ENCODE results near the gene NT5C1A.

Gene NT5C1A

DNA sequence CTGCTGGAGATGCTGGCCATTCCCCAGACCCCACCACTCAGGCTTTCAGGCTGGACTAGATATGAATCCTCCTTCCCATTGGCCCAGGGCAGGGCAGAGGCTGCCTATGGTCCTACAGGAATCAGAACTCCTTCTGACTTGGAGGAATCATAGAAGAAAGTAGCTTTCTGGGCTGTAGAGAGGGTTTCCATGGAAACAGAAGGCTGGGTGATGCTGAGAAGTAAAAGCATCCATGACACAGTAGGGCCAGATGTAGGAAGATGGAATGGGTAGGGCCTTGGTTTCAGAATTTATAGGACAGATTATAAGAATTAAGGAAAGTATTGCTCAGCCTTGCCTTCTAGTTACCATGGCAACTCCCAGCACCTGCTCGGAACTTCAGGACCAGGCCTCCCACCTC, 9.0 kb downstream of the NT5C1A start:
- no CpG with 5 or more reads among the region's 1 CpG for WGBS, 2 donors (ENCODE audit: extremely low coverage in 2 of 2, insufficient read length in 2 of 2, insufficient replicate concordance in 1 of 2)
- Histone ChIP-seq H2BK120ac (ENCODE audit: low read depth, low read length) (no peak overlapping the region), H2BK12ac (ENCODE audit: low read length) (no peak overlapping the region)

DNA sequence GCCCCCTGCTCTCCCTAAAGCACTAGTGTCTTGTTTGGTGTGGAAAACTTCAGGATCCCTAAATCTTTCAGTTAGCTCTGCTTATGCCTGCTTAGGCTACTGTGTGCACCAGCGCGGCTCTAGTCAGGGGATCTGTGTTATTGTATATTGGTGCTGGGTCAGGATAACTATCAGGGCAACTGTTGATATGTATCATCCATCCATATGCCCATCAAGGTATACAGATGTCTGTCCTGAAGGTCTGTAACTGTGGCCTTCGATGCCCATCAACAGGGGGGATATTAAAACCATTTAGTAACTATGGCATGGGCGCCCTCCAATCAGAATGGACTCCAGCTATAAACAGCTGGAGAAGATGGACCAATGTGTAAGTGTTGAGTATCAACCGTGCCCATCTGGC, 12.4 kb downstream of the NT5C1A start:
- H3K18ac ChIP-seq (ENCODE audit: low read length): no peak overlapping the region
- H3K4me2 ChIP-seq (ENCODE audit: insufficient read depth, low read length, poor library complexity, severe bottlenecking): no peak overlapping the region
- H3K27me3 ChIP-seq (ENCODE audit: control insufficient read depth in 3 of 3, insufficient read depth in 3 of 3, low read depth in 1 of 3, low read length in 3 of 3): peaks cover 0 to 43% (median 2%) of the 10 kb centered on the region in 3 experiments
- no peak overlapping the region for H3K9ac ChIP-seq (ENCODE audit: low read depth, low read length, poor library complexity)
- no peak for DNase-seq (ENCODE audit: low spot score)
- no peak overlapping the region for H3K4me3 ChIP-seq (ENCODE audit: low read length in 2 of 2)
- peaks cover 2 to 5% of the 10 kb centered on the region in 2 donors for H3K4me1 ChIP-seq (ENCODE audit: control insufficient read depth in 2 of 2, insufficient read depth in 1 of 2, low read depth in 1 of 2, low read length in 2 of 2)
- no peaks in the 10 kb centered on the region for H3K36me3 ChIP-seq (replicated peaks in 1 of 2; ENCODE audit: control insufficient read depth in 2 of 2, insufficient read depth in 2 of 2, low read length in 2 of 2)
- no peak overlapping the region for H3K27ac ChIP-seq (replicated peaks; ENCODE audit: low read length)
- no peak overlapping the region for H2BK15ac ChIP-seq (ENCODE audit: low read length)
- H2BK5ac ChIP-seq (ENCODE audit: low read length): no peak overlapping the region
- H3K23ac ChIP-seq (ENCODE audit: low read depth, low read length, poor library complexity): no peak overlapping the region
- no peaks in the 10 kb centered on the region for H3K9me3 ChIP-seq (replicated peaks in 1 of 2; ENCODE audit: control insufficient read depth in 2 of 2, insufficient read depth in 1 of 2, low read depth in 1 of 2, low read length in 2 of 2)
- H2AK5ac ChIP-seq (ENCODE audit: low read depth, low read length): no peak overlapping the region
- no peak overlapping the region for H4K91ac ChIP-seq (ENCODE audit: low read depth, low read length, poor library complexity)
- H4K8ac ChIP-seq (ENCODE audit: low read depth, low read length): no peak overlapping the region
- no CpG with 5 or more reads among the region's 5 CpGs for WGBS, 2 donors (ENCODE audit: extremely low coverage in 2 of 2, insufficient read length in 2 of 2, insufficient replicate concordance in 1 of 2)
- H3K4ac ChIP-seq (ENCODE audit: low read length): no peak overlapping the region
- H3K14ac ChIP-seq (ENCODE audit: low read length): no peak overlapping the region
- H2AFZ ChIP-seq (ENCODE audit: low read length): no peak overlapping the region
- H2BK120ac ChIP-seq (ENCODE audit: low read depth, low read length): no peak overlapping the region
- H2BK12ac ChIP-seq (ENCODE audit: low read length): no peak overlapping the region
- no peaks in the 10 kb centered on the region for H3K79me1 ChIP-seq (ENCODE audit: low read depth, low read length)

More for the DNA sequence above, 9.0 kb downstream of the NT5C1A start:
- H3K14ac ChIP-seq (ENCODE audit: low read length): no peak overlapping the region
- no peak overlapping the region for H3K27ac ChIP-seq (replicated peaks; ENCODE audit: low read length)
- H3K9me3 ChIP-seq (replicated peaks in 1 of 2; ENCODE audit: control insufficient read depth in 2 of 2, insufficient read depth in 1 of 2, low read depth in 1 of 2, low read length in 2 of 2): no peaks in the 10 kb centered on the region
- H2AFZ ChIP-seq (ENCODE audit: low read length): no peak overlapping the region
- H4K91ac ChIP-seq (ENCODE audit: low read depth, low read length, poor library complexity): no peak overlapping the region
- no peaks in the 10 kb centered on the region for H3K79me1 ChIP-seq (ENCODE audit: low read depth, low read length)
- H3K4me2 ChIP-seq (ENCODE audit: insufficient read depth, low read length, poor library complexity, severe bottlenecking): no peak overlapping the region
- H3K4me3 ChIP-seq (ENCODE audit: low read length in 2 of 2): no peak overlapping the region
- no peak overlapping the region for H3K9ac ChIP-seq (ENCODE audit: low read depth, low read length, poor library complexity)
- peaks cover under 1 to 2% of the 10 kb centered on the region in 2 donors for H3K4me1 ChIP-seq (ENCODE audit: control insufficient read depth in 2 of 2, insufficient read depth in 1 of 2, low read depth in 1 of 2, low read length in 2 of 2)
- H3K4ac ChIP-seq (ENCODE audit: low read length): no peak overlapping the region
- H2BK5ac ChIP-seq (ENCODE audit: low read length): no peak overlapping the region
- no peak overlapping the region for H2AK5ac ChIP-seq (ENCODE audit: low read depth, low read length)
- no peak overlapping the region for H4K8ac ChIP-seq (ENCODE audit: low read depth, low read length)
- H2BK15ac ChIP-seq (ENCODE audit: low read length): no peak overlapping the region
- no peak overlapping the region for H3K23ac ChIP-seq (ENCODE audit: low read depth, low read length, poor library complexity)
- DNase-seq (ENCODE audit: low spot score): no peak
- no peaks in the 10 kb centered on the region for H3K36me3 ChIP-seq (replicated peaks in 1 of 2; ENCODE audit: control insufficient read depth in 2 of 2, insufficient read depth in 2 of 2, low read length in 2 of 2)
- no peak overlapping the region for H3K18ac ChIP-seq (ENCODE audit: low read length)
- H3K27me3 ChIP-seq (ENCODE audit: control insufficient read depth in 3 of 3, insufficient read depth in 3 of 3, low read depth in 1 of 3, low read length in 3 of 3): peaks cover 0 to 42% (median 10%) of the 10 kb centered on the region in 3 experiments

DNA sequence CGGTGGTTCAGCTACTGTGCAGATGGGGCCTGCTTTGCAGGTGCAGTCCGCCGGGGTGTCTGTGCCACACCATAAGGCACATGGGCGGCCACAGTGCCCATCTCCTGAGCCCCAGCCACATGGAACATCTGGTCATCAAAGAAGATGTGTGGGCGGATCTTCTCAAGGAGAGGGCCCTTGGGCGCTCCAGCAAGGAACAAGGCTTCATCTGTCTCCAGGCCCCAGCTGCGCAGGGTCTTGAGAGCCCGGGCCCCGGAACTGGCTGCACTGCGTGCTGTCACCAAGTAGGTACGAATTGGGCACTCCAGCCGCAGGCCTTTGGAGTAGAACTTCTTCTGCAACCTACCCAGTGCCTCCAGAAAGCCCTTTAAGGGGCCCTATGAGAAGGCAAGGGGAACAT, 12.8 kb downstream of the NT5C1A start:
- WGBS, 2 donors (ENCODE audit: extremely low coverage in 2 of 2, insufficient read length in 2 of 2, insufficient replicate concordance in 1 of 2): no CpG with 5 or more reads among the region's 12 CpGs
- no peak for DNase-seq (ENCODE audit: low spot score)
- H2BK15ac ChIP-seq (ENCODE audit: low read length): no peak overlapping the region
- no peak overlapping the region for H3K4ac ChIP-seq (ENCODE audit: low read length)
- H3K27me3 ChIP-seq (ENCODE audit: control insufficient read depth in 3 of 3, insufficient read depth in 3 of 3, low read depth in 1 of 3, low read length in 3 of 3): peaks cover 0 to 48% (median 2%) of the 10 kb centered on the region in 3 experiments
- H2AK5ac ChIP-seq (ENCODE audit: low read depth, low read length): no peak overlapping the region
- no peak overlapping the region for H3K23ac ChIP-seq (ENCODE audit: low read depth, low read length, poor library complexity)
- no peak overlapping the region for H3K18ac ChIP-seq (ENCODE audit: low read length)
- H3K9ac ChIP-seq (ENCODE audit: low read depth, low read length, poor library complexity): no peak overlapping the region
- no peak overlapping the region for H2AFZ ChIP-seq (ENCODE audit: low read length)
- no peak overlapping the region for H3K27ac ChIP-seq (replicated peaks; ENCODE audit: low read length)
- no peaks in the 10 kb centered on the region for H3K36me3 ChIP-seq (replicated peaks in 1 of 2; ENCODE audit: control insufficient read depth in 2 of 2, insufficient read depth in 2 of 2, low read length in 2 of 2)
- no peak overlapping the region for H2BK5ac ChIP-seq (ENCODE audit: low read length)
- H3K79me1 ChIP-seq (ENCODE audit: low read depth, low read length): no peaks in the 10 kb centered on the region
- peaks cover 2 to 5% of the 10 kb centered on the region in 2 donors for H3K4me1 ChIP-seq (ENCODE audit: control insufficient read depth in 2 of 2, insufficient read depth in 1 of 2, low read depth in 1 of 2, low read length in 2 of 2)
- no peak overlapping the region for H3K14ac ChIP-seq (ENCODE audit: low read length)
- no peak overlapping the region for H4K8ac ChIP-seq (ENCODE audit: low read depth, low read length)
- H3K4me2 ChIP-seq (ENCODE audit: insufficient read depth, low read length, poor library complexity, severe bottlenecking): no peak overlapping the region
- no peaks in the 10 kb centered on the region for H3K9me3 ChIP-seq (replicated peaks in 1 of 2; ENCODE audit: control insufficient read depth in 2 of 2, insufficient read depth in 1 of 2, low read depth in 1 of 2, low read length in 2 of 2)
- no peak overlapping the region for H2BK120ac ChIP-seq (ENCODE audit: low read depth, low read length)
- H3K4me3 ChIP-seq (ENCODE audit: low read length in 2 of 2): no peak overlapping the region
- H2BK12ac ChIP-seq (ENCODE audit: low read length): no peak overlapping the region
- H4K91ac ChIP-seq (ENCODE audit: low read depth, low read length, poor library complexity): no peak overlapping the region

DNA sequence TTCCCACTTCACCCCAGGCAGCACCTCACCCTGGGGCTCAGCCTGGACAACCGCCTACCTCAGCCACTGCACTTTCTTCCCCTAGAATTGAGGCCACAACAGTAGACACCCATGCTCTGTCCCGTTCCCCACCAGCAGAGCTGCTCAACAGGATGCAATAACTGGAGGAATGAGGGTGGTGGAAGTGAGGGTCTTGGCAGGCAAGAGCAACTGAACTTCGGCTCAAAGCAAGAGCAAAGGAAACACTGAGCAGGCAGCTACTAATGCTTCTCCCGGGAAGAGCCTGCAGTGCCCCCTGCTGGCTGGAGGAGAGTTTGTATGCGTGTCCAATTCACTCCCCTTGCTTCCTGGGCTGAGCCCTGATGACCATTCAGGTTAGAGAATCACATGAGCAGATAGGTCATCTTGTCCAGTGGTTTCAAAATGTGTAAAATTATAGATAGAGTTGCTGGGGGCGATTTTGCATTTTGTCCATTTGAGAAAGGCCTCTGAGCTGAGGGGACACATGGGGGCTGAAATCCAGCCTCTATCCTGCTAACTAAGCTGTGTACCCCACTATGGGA, 13.9 kb downstream of the NT5C1A start:
- Histone ChIP-seq H3K9ac (ENCODE audit: low read depth, low read length, poor library complexity) (no peak overlapping the region), H3K27ac (replicated peaks; ENCODE audit: low read length) (no peak overlapping the region), H3K4me2 (ENCODE audit: insufficient read depth, low read length, poor library complexity, severe bottlenecking) (no peak overlapping the region), H2BK15ac (ENCODE audit: low read length) (peak overlapping the region; percentile 43), H3K4me1 (ENCODE audit: control insufficient read depth in 2 of 2, insufficient read depth in 1 of 2, low read depth in 1 of 2, low read length in 2 of 2) (peaks cover 2 to 5% of the 10 kb centered on the region in 2 donors), H2AK5ac (ENCODE audit: low read depth, low read length) (peak overlapping the region; percentile 22), H2AFZ (ENCODE audit: low read length) (peak overlapping the region; percentile 85), H3K4me3 (ENCODE audit: low read length in 2 of 2) (peak overlapping the region; percentile 3 to 19), H3K4ac (ENCODE audit: low read length) (peak overlapping the region; percentile 32), H4K91ac (ENCODE audit: low read depth, low read length, poor library complexity) (no peak overlapping the region), H3K14ac (ENCODE audit: low read length) (no peak overlapping the region), H2BK5ac (ENCODE audit: low read length) (no peak overlapping the region), H3K27me3 (ENCODE audit: control insufficient read depth in 3 of 3, insufficient read depth in 3 of 3, low read depth in 1 of 3, low read length in 3 of 3) (peaks cover 0 to 53% (median 2%) of the 10 kb centered on the region in 3 experiments), H3K18ac (ENCODE audit: low read length) (no peak overlapping the region), H3K9me3 (replicated peaks in 1 of 2; ENCODE audit: control insufficient read depth in 2 of 2, insufficient read depth in 1 of 2, low read depth in 1 of 2, low read length in 2 of 2) (no peaks in the 10 kb centered on the region), H2BK12ac (ENCODE audit: low read length) (no peak overlapping the region), H3K79me1 (ENCODE audit: low read depth, low read length) (no peaks in the 10 kb centered on the region), H3K36me3 (replicated peaks in 1 of 2; ENCODE audit: control insufficient read depth in 2 of 2, insufficient read depth in 2 of 2, low read length in 2 of 2) (no peaks in the 10 kb centered on the region), H2BK120ac (ENCODE audit: low read depth, low read length) (no peak overlapping the region), H3K23ac (ENCODE audit: low read depth, low read length, poor library complexity) (no peak overlapping the region), H4K8ac (ENCODE audit: low read depth, low read length) (no peak overlapping the region)
- WGBS, 2 donors (ENCODE audit: extremely low coverage in 2 of 2, insufficient read length in 2 of 2, insufficient replicate concordance in 1 of 2): no CpG with 5 or more reads among the region's 6 CpGs
- peak; percentile 75 for DNase-seq (ENCODE audit: low spot score)
